WTC11 (cell line): ENCODE measurements around the gene SMIM12. TPM values are rescaled to one million over a fixed set of nuclear protein-coding genes. Genes with fewer than 3 reads are reported as not detected.

ENCODE experiments used
- ATAC-seq: fragments of 200-7000 bp; cut with Tn5 transposase; 2 replicates; pipeline ENCODE4 v1.10.0; 2021; ENCODE audit warnings: mild to moderate bottlenecking, moderate library complexity
- CTCF ChIA-PET: fragments of 300-600 bp; sonication (Branson Sonifier 250); formaldehyde crosslinking; loops from one replicate; lab custom pipeline; 2021; ENCODE audit warnings: antibody characterized with exemption; lab: Charles Lee
- POLR2A ChIA-PET: fragments of 350-600 bp; sonication (Branson Sonifier 250); formaldehyde crosslinking; loops from one replicate; lab custom pipeline; 2021; ENCODE audit warnings: antibody characterized with exemption; lab: Charles Lee
- DNase-seq: peaks from one replicate; pipeline ENCODE4 v3.0.0; 2021; ENCODE audit warnings: low spot score
- H3K27ac Mint-ChIP-seq: 2 replicates; pipeline ENCODE4 v1.8.0; 2021; ENCODE audit warnings: mixed read lengths
- H3K27me3 Mint-ChIP-seq: 2 replicates; pipeline ENCODE4 v1.8.0; 2021; ENCODE audit warnings: low read depth, mild to moderate bottlenecking, moderate library complexity, mixed read lengths
- H3K36me3 Mint-ChIP-seq: 2 replicates; pipeline ENCODE4 v1.8.0; 2021; ENCODE audit warnings: mixed read lengths
- H3K4me1 Mint-ChIP-seq: 2 replicates; pipeline ENCODE4 v1.8.0; 2022; ENCODE audit warnings: mixed read lengths
- H3K4me3 Mint-ChIP-seq: 2 replicates; pipeline ENCODE4 v1.8.0; 2021; ENCODE audit warnings: mild to moderate bottlenecking, moderate library complexity, mixed read lengths
- H3K9me3 Mint-ChIP-seq: 2 replicates; pipeline ENCODE4 v1.8.0; 2021; ENCODE audit warnings: mixed read lengths
- CBFB ChIP-seq: sonication (generic); formaldehyde crosslinking; IDR thresholded peaks from 2 replicates; pipeline ENCODE4 v1.8.1; 2022; ENCODE audit warnings: mild to moderate bottlenecking, low read depth, missing genetic modification reagents
- CREB1 ChIP-seq: sonication (generic); formaldehyde crosslinking; IDR thresholded peaks from 2 replicates; pipeline ENCODE4 v1.8.0; 2023; ENCODE audit warnings: mild to moderate bottlenecking, missing genetic modification reagents
- ESRRA ChIP-seq: sonication (generic); formaldehyde crosslinking; IDR thresholded peaks from 2 replicates; pipeline ENCODE4 v1.8.1; 2022; ENCODE audit warnings: mild to moderate bottlenecking, missing genetic modification reagents, borderline replicate concordance
- GRHL2 ChIP-seq: fragments of 250-450 bp; sonication (Bioruptor Pico); IDR thresholded peaks from 2 replicates; pipeline ENCODE4 v1.8.0; 2022; ENCODE audit warnings: mild to moderate bottlenecking, moderate library complexity; ENCODE audit not compliant: insufficient replicate concordance, severe bottlenecking
- JUN ChIP-seq: sonication (generic); formaldehyde crosslinking; IDR thresholded peaks from 2 replicates; pipeline ENCODE4 v1.8.0; 2023; ENCODE audit warnings: mild to moderate bottlenecking, missing genetic modification reagents
- MXD4 ChIP-seq: fragments of 250-450 bp; sonication (Bioruptor Pico); IDR thresholded peaks from 2 replicates; pipeline ENCODE4 v1.8.0; 2021; ENCODE audit warnings: mild to moderate bottlenecking, moderate library complexity, borderline replicate concordance
- NFATC4 ChIP-seq: fragments of 250-450 bp; sonication (Bioruptor Pico); IDR thresholded peaks from 2 replicates; pipeline ENCODE4 v1.9.0; 2021; ENCODE audit warnings: mild to moderate bottlenecking
- NR1H2 ChIP-seq: sonication (generic); formaldehyde crosslinking; IDR thresholded peaks from 2 replicates; pipeline ENCODE4 v1.9.0; 2021; ENCODE audit warnings: mild to moderate bottlenecking, moderate library complexity, missing genetic modification reagents
- NR2C2 ChIP-seq: sonication (generic); formaldehyde crosslinking; IDR thresholded peaks from 2 replicates; pipeline ENCODE4 v1.8.0; 2022; ENCODE audit warnings: mild to moderate bottlenecking, missing genetic modification reagents
- SMAD4 ChIP-seq: sonication (generic); formaldehyde crosslinking; IDR thresholded peaks from 2 replicates; pipeline ENCODE4 v1.8.0; 2022; ENCODE audit warnings: mild to moderate bottlenecking, missing genetic modification reagents
- SOX15 ChIP-seq: fragments of 250-450 bp; sonication (Bioruptor Pico); IDR thresholded peaks from 2 replicates; pipeline ENCODE4 v1.9.0; 2021; ENCODE audit warnings: mild to moderate bottlenecking
- TCF7 ChIP-seq: sonication (generic); formaldehyde crosslinking; IDR thresholded peaks from 2 replicates; pipeline ENCODE4 v1.8.0; 2022; ENCODE audit warnings: mild to moderate bottlenecking, low read depth, missing genetic modification reagents, moderate library complexity
- TEAD1 ChIP-seq: sonication (generic); formaldehyde crosslinking; IDR thresholded peaks from 2 replicates; pipeline ENCODE4 v1.8.0; 2022; ENCODE audit warnings: mild to moderate bottlenecking, missing genetic modification reagents
- TEAD4 ChIP-seq: sonication (generic); formaldehyde crosslinking; IDR thresholded peaks from 2 replicates; pipeline ENCODE4 v1.8.0; 2022; ENCODE audit warnings: mild to moderate bottlenecking, missing genetic modification reagents
- ZBTB21 ChIP-seq: sonication (generic); formaldehyde crosslinking; IDR thresholded peaks from 2 replicates; pipeline ENCODE4 v1.8.1; 2023; ENCODE audit warnings: mild to moderate bottlenecking, missing genetic modification reagents, borderline replicate concordance
- total RNA-seq: library from RNA; stranded (reverse); gene quantifications from 3 replicates; pipeline ENCODE4 v1.2.3, GENCODE V29; 2021
- TF ChIP-seq, protein P1 (sequence below): fragments of 250-450 bp; sonication (Bioruptor Pico); IDR thresholded peaks from 2 replicates; pipeline ENCODE4 v2.1.2; 2022; ENCODE audit warnings: mild to moderate bottlenecking, moderate library complexity
- TF ChIP-seq, protein P2 (sequence below): sonication (generic); formaldehyde crosslinking; IDR thresholded peaks from 2 replicates; pipeline ENCODE4 v1.8.1; 2022; ENCODE audit warnings: mild to moderate bottlenecking, missing genetic modification reagents, moderate library complexity, borderline replicate concordance
- TF ChIP-seq, protein P3 (sequence below): sonication (generic); formaldehyde crosslinking; IDR thresholded peaks from 2 replicates; pipeline ENCODE4 v1.8.1; 2022; ENCODE audit warnings: low read depth, missing genetic modification reagents, borderline replicate concordance
- TF ChIP-seq, protein P4 (sequence below): sonication (generic); formaldehyde crosslinking; IDR thresholded peaks from 2 replicates; pipeline ENCODE4 v1.8.0; 2023; ENCODE audit warnings: mild to moderate bottlenecking, missing genetic modification reagents
- TF ChIP-seq, protein P5 (sequence below): sonication (generic); formaldehyde crosslinking; IDR thresholded peaks from 2 replicates; pipeline ENCODE4 v1.8.0; 2022; ENCODE audit warnings: mild to moderate bottlenecking, missing genetic modification reagents
- TF ChIP-seq, protein P6 (sequence below): sonication (generic); formaldehyde crosslinking; conservative IDR thresholded peaks from 2 replicates; pipeline ENCODE4 v1.8.1; 2022; ENCODE audit warnings: mild to moderate bottlenecking, missing genetic modification reagents
- TF ChIP-seq, protein P7 (sequence below): sonication (generic); formaldehyde crosslinking; IDR thresholded peaks from 2 replicates; pipeline ENCODE4 v1.8.1; 2023; ENCODE audit warnings: mild to moderate bottlenecking, missing genetic modification reagents, moderate library complexity

The SMIM12 gene
- total RNA-seq, 1 experiment from 2014 or later, result 34.6 TPM

DNA sequence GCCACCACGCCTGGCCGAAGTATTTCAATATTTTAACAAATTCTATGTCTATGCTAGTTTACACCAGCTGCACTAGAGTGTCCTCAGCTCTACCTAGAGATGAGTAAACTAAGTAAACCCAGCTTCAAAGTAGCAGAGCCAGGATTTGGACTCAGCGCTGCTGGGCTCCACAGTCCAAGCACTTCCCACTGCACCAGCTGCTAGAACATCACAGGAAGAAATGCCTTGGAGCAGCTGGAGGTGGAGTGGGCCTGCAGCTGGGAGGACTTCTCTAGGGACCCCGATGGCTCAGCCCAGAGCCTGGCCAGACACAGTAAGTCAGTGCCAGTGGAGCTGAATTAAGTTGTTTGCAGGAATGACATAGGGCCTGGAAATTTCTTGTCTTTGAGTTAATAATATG lies 10.2 kb upstream of the SMIM12 start:
- no peak overlapping the region for H3K27ac Mint-ChIP-seq
- DNase-seq (no peak), ATAC-seq (no peak)
- H3K27me3 Mint-ChIP-seq, result peaks cover 18% of the 10 kb centered on the region
- H3K36me3 Mint-ChIP-seq, result no peaks in the 10 kb centered on the region
- ChIA-PET POLR2A (no interaction called here), CTCF (interaction anchor here (0.5 to 2.7 kb wide), 3 partner anchors 11 to 24 kb away, joined by 3 to 14 read pairs (median 9); partner anchors contain the start of gene SMIM12)
- no peaks in the 10 kb centered on the region for H3K9me3 Mint-ChIP-seq
- H3K4me3 Mint-ChIP-seq, result no peak overlapping the region
- TF ChIP-seq CREB1 (CRISPR knock-in tag), result no peak
- no peak for TF ChIP-seq ZBTB21 (CRISPR knock-in tag)
- TF ChIP-seq, protein P1, sequence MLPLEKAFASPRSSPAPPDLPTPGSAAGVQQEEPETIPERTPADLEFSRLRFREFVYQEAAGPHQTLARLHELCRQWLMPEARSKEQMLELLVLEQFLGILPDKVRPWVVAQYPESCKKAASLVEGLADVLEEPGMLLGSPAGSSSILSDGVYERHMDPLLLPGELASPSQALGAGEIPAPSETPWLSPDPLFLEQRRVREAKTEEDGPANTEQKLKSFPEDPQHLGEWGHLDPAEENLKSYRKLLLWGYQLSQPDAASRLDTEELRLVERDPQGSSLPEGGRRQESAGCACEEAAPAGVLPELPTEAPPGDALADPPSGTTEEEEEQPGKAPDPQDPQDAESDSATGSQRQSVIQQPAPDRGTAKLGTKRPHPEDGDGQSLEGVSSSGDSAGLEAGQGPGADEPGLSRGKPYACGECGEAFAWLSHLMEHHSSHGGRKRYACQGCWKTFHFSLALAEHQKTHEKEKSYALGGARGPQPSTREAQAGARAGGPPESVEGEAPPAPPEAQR, result no peak
- no peak for TF ChIP-seq GRHL2 (CRISPR knock-in tag)
- no peak for TF ChIP-seq NR2C2 (CRISPR knock-in tag)
- TF ChIP-seq, protein P2, sequence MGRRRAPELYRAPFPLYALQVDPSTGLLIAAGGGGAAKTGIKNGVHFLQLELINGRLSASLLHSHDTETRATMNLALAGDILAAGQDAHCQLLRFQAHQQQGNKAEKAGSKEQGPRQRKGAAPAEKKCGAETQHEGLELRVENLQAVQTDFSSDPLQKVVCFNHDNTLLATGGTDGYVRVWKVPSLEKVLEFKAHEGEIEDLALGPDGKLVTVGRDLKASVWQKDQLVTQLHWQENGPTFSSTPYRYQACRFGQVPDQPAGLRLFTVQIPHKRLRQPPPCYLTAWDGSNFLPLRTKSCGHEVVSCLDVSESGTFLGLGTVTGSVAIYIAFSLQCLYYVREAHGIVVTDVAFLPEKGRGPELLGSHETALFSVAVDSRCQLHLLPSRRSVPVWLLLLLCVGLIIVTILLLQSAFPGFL (CRISPR knock-in tag), result no peak
- no peak for TF ChIP-seq SOX15 (CRISPR knock-in tag)
- TF ChIP-seq, protein P3, sequence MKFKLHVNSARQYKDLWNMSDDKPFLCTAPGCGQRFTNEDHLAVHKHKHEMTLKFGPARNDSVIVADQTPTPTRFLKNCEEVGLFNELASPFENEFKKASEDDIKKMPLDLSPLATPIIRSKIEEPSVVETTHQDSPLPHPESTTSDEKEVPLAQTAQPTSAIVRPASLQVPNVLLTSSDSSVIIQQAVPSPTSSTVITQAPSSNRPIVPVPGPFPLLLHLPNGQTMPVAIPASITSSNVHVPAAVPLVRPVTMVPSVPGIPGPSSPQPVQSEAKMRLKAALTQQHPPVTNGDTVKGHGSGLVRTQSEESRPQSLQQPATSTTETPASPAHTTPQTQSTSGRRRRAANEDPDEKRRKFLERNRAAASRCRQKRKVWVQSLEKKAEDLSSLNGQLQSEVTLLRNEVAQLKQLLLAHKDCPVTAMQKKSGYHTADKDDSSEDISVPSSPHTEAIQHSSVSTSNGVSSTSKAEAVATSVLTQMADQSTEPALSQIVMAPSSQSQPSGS (CRISPR knock-in tag), result no peak
- TF ChIP-seq TEAD4 (CRISPR knock-in tag), result no peak
- no peak for TF ChIP-seq TEAD1 (CRISPR knock-in tag)
- TF ChIP-seq TCF7 (CRISPR knock-in tag), result no peak
- TF ChIP-seq, protein P4, sequence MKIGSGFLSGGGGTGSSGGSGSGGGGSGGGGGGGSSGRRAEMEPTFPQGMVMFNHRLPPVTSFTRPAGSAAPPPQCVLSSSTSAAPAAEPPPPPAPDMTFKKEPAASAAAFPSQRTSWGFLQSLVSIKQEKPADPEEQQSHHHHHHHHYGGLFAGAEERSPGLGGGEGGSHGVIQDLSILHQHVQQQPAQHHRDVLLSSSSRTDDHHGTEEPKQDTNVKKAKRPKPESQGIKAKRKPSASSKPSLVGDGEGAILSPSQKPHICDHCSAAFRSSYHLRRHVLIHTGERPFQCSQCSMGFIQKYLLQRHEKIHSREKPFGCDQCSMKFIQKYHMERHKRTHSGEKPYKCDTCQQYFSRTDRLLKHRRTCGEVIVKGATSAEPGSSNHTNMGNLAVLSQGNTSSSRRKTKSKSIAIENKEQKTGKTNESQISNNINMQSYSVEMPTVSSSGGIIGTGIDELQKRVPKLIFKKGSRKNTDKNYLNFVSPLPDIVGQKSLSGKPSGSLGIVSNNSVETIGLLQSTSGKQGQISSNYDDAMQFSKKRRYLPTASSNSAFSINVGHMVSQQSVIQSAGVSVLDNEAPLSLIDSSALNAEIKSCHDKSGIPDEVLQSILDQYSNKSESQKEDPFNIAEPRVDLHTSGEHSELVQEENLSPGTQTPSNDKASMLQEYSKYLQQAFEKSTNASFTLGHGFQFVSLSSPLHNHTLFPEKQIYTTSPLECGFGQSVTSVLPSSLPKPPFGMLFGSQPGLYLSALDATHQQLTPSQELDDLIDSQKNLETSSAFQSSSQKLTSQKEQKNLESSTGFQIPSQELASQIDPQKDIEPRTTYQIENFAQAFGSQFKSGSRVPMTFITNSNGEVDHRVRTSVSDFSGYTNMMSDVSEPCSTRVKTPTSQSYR, result no peak
- no peak for TF ChIP-seq MXD4
- TF ChIP-seq, all 79 proteins: peak for 0
- H3K4me1 Mint-ChIP-seq, result 0 out of 2 replicates have a peak, but pooled peaks cover 2% of the 10 kb centered on the region

DNA sequence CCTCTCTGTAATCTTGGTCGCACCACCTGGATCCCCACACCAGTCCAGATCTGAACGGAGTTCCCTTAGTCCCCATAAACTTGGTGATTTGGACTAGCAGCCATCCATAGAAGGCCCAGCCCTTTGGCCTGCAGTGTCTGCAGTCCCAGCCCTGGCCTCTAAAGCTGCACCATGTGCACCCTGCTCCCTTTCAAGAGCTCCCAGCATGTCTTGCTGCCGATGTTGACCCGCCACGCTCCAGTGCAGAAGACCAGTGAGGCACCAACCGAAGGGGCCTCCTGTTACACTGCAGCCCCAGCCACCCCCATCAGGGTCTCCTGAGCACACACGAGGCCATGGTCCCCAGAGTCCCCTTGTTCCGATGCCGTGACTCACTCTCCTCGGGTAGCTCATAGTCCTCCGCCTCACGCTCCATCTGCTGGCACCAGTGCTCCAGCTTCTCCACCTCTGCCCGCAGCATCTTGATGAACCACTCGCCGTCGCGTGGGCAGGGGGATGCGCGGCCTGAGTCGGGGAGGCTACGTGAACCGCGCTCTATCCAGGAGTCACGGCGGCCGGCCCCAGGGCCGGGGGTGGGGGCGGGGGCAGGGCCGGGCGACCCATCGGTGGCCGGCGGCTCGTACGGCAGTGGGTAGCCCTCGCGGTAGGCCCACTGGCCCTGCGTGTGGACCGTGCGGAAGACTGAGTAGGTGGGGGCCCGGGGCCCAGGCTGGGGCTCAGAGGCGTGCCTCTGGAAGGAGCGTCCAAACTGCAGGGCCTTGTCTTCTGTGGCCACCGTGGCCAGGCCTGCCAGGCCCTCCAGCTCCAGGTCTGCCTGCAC lies 8.9 kb upstream of the SMIM12 start:
- ChIA-PET CTCF (interaction anchor here (1.9 to 2.7 kb wide), 2 partner anchors 9 to 16 kb away, joined by 9 to 14 read pairs; partner anchors contain the start of gene SMIM12), POLR2A (no interaction called here)
- Mint-ChIP-seq H3K36me3 (no peaks in the 10 kb centered on the region), H3K27ac (peak overlapping the region; percentile 8), H3K4me3 (no peak overlapping the region; the same call in 1 of the 2 replicates), H3K9me3 (no peaks in the 10 kb centered on the region), H3K27me3 (peaks cover 30% of the 10 kb centered on the region), H3K4me1 (0 out of 2 replicates have a peak, but pooled peaks cover 2% of the 10 kb centered on the region)
- ATAC-seq (no peak), DNase-seq (no peak)
- TF ChIP-seq CBFB (no peak), SMAD4 (CRISPR knock-in tag) (no peak), NFATC4 (CRISPR knock-in tag) (no peak), ESRRA (CRISPR knock-in tag) (no peak), NR1H2 (CRISPR knock-in tag) (no peak), JUN (CRISPR knock-in tag) (no peak)
- TF ChIP-seq, protein P5, sequence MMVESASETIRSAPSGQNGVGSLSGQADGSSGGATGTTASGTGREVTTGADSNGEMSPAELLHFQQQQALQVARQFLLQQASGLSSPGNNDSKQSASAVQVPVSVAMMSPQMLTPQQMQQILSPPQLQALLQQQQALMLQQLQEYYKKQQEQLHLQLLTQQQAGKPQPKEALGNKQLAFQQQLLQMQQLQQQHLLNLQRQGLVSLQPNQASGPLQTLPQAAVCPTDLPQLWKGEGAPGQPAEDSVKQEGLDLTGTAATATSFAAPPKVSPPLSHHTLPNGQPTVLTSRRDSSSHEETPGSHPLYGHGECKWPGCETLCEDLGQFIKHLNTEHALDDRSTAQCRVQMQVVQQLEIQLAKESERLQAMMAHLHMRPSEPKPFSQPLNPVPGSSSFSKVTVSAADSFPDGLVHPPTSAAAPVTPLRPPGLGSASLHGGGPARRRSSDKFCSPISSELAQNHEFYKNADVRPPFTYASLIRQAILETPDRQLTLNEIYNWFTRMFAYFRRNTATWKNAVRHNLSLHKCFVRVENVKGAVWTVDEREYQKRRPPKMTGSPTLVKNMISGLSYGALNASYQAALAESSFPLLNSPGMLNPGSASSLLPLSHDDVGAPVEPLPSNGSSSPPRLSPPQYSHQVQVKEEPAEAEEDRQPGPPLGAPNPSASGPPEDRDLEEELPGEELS (CRISPR knock-in tag), result no peak
- TF ChIP-seq, protein P6, sequence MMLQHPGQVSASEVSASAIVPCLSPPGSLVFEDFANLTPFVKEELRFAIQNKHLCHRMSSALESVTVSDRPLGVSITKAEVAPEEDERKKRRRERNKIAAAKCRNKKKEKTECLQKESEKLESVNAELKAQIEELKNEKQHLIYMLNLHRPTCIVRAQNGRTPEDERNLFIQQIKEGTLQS, result no peak
- TF ChIP-seq, protein P7, sequence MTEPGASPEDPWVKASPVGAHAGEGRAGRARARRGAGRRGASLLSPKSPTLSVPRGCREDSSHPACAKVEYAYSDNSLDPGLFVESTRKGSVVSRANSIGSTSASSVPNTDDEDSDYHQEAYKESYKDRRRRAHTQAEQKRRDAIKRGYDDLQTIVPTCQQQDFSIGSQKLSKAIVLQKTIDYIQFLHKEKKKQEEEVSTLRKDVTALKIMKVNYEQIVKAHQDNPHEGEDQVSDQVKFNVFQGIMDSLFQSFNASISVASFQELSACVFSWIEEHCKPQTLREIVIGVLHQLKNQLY (CRISPR knock-in tag), result no peak
- TF ChIP-seq, protein P2 (CRISPR knock-in tag), result no peak
